Natural killer cell (primary cell): ENCODE measurements around the gene GVQW3. TPM values are rescaled to one million over a fixed set of nuclear protein-coding genes. Genes with fewer than 3 reads are reported as not detected.

Experiments used
- ATAC-seq, 3 donors: fragments of 150-1000 bp in 2 of 3; fragments of 200-7000 bp in 1 of 3; cut with Tn5 transposase; 1 replicate in 1 of 3; 2 replicates in 2 of 3; pipeline ENCODE4 v1.10.0; 2021; ENCODE audit warnings: mild to moderate bottlenecking in 2 of 3, moderate library complexity in 2 of 3
- DNase-seq, 2 donors: peaks; one replicate each; pipeline versions ENCODE4 v3.0.0 to v3.0.0-alpha.2; 2013 to 2021; ENCODE audit warnings: mixed read lengths in 1 of 2
- H3K27ac ChIP-seq: one replicate; pipeline ENCODE4 v1.5.1; 2013; ENCODE audit warnings: mild to moderate bottlenecking, low read length
- H3K27me3 ChIP-seq: one replicate; pipeline ENCODE4 v1.6.1; 2013; ENCODE audit warnings: low read length; ENCODE audit not compliant: control insufficient read depth, insufficient read depth
- H3K36me3 ChIP-seq: one replicate; pipeline ENCODE4 v1.6.1; 2013; ENCODE audit warnings: low read length; ENCODE audit not compliant: control insufficient read depth, insufficient read depth
- H3K4me1 ChIP-seq: one replicate; pipeline ENCODE4 v1.6.1; 2013; ENCODE audit warnings: low read length; ENCODE audit not compliant: control insufficient read depth, insufficient read depth
- H3K4me3 ChIP-seq: one replicate; pipeline ENCODE4 v1.5.1; 2013; ENCODE audit warnings: low read length
- H3K9me3 ChIP-seq: one replicate; pipeline ENCODE4 v1.6.1; 2013; ENCODE audit warnings: low read length; ENCODE audit not compliant: control insufficient read depth, insufficient read depth
- H3K27ac Mint-ChIP-seq, 2 donors: one replicate each; pipeline ENCODE4 v1.8.0; 2022; ENCODE audit warnings: mild to moderate bottlenecking in 2 of 2, mixed read lengths in 2 of 2, moderate library complexity in 1 of 2
- H3K27me3 Mint-ChIP-seq, 2 donors: one replicate each; pipeline ENCODE4 v1.8.0; 2022; ENCODE audit warnings: low read depth in 2 of 2, mixed read lengths in 2 of 2
- H3K36me3 Mint-ChIP-seq: one replicate; pipeline ENCODE4 v1.8.0; 2022; ENCODE audit warnings: mixed read lengths
- H3K4me1 Mint-ChIP-seq, 2 donors: one replicate each; pipeline ENCODE4 v1.8.0; 2022; ENCODE audit warnings: mixed read lengths in 2 of 2
- H3K4me3 Mint-ChIP-seq: one replicate; pipeline ENCODE4 v1.8.0; 2022; ENCODE audit warnings: mild to moderate bottlenecking, moderate library complexity, mixed read lengths
- H3K9me3 Mint-ChIP-seq, 2 donors: one replicate each; pipeline ENCODE4 v1.8.0; 2022; ENCODE audit warnings: mixed read lengths in 2 of 2
- CTCF ChIP-seq: fragments of 200-600 bp; IDR thresholded peaks from one replicate; pipeline ENCODE4 v1.8.0; 2022; ENCODE audit warnings: antibody characterized with exemption
- WGBS: methylation state at CpG from one replicate; pipeline ENCODE4 v1.1.7; 2013; ENCODE audit warnings: missing lambda C conversion rate; ENCODE audit not compliant: insufficient coverage; 5-methylcytosine and 5-hydroxymethylcytosine counted together
- intact Hi-C: fragments of 100-400 bp; cut with micrococcal nuclease; formaldehyde crosslinking; loops from one replicate; pipeline ENCODE4 v1.14.2; 2022
- total RNA-seq, 4 donors: library from RNA; stranded (reverse); fragments of 120-200 nt in 1 of 4; gene quantifications; one replicate each; pipeline versions ENCODE4 v1.2.3 to v1.2.4, GENCODE V29; 2013 to 2022

Gene GVQW3
- 1 to 10 TPM; 3.2 to 5.6 (median 4.0) TPM for total RNA-seq
- 4.8 TPM for total RNA-seq (2013)

- intact Hi-C loops, result loop anchor here (1.0 to 10.0 kb wide), 3 partner anchors 63 to 146 kb away; no protein-coding TSS in a partner anchor
- Histone ChIP-seq H3K36me3 (no peaks in the 10 kb centered on the region), H3K27me3 (no peaks in the 10 kb centered on the region), H3K4me3 (peak within 1 kb of the TSS; percentile 58), H3K9me3 (no peaks in the 10 kb centered on the region), H3K27ac (peak within 1 kb of the TSS; percentile 68), H3K4me1 (peaks cover 24% of the 10 kb centered on the region)
- Mint-ChIP-seq H3K27ac (peak within 1 kb of the TSS; percentile 91 to 93), H3K9me3 (no peaks in the 10 kb centered on the region), H3K4me3 (peak within 1 kb of the TSS; percentile 93), H3K36me3 (no peaks in the 10 kb centered on the region), H3K4me1 (peaks cover 34 to 64% of the 10 kb centered on the region in 2 donors), H3K27me3 (no peaks in the 10 kb centered on the region)
- ATAC-seq (peak; percentile 86 to 96 (median 87)), DNase-seq (peak; percentile 97 to 99)
- no peak for TF ChIP-seq CTCF
- WGBS, result under 1% methylated on average over 69 of the region's 69 CpGs
Measured at GRCh38 chr11:76380977-76381719, at the start of gene GVQW3, which contains the start of gene THAP12. Gene GVQW3, plus strand, starts transcription at chr11:76381323. Its CDS starts 506 bp downstream, at chr11:76381829. Gene THAP12, minus strand, starts transcription at chr11:76381132. Its CDS starts 296 bp downstream, at chr11:76380836.

DNA sequence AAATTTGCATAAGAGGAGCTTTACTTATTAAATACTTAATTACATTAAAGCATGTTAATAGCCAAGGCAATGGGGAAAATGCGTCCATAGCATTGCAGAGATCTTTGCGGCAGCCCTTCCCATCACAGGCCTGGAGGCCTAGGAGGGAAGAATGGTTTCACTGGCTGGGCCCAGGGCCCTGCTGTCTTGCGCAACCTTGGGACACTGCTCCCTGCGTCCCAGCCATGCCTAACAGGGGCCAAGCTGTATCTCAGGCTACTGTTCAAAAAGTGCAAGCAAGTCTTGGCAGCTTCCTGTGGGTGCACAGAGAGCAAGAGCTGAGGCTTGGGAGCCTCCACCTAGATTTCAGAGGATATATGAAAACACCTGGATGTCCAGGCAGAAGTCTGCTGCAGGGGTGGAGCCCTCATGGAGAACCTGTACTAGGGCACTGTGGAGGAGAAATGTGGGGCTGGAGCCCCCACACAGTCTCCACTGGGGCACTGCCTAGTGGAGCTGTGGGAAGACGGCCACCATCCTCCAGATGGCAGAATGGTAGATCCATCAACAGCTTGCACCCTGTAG lies 46.2 kb upstream of the GVQW3 start:
- no peaks in the 10 kb centered on the region for H3K27me3 ChIP-seq
- TF ChIP-seq CTCF, result no peak
- 97% methylated on average over 5 of the region's 5 CpGs for WGBS
- H3K9me3 ChIP-seq, result peaks cover 13% of the 10 kb centered on the region
- H3K4me3 Mint-ChIP-seq, result no peak overlapping the region
- ATAC-seq, result no peak
- H3K4me1 ChIP-seq, result no peaks in the 10 kb centered on the region
- no peaks in the 10 kb centered on the region for H3K9me3 Mint-ChIP-seq
- DNase-seq, result no peak
- intact Hi-C loops, result no loop called here
- H3K4me3 ChIP-seq, result no peak overlapping the region
- H3K27me3 Mint-ChIP-seq, result no peaks in the 10 kb centered on the region
- no peak overlapping the region for H3K27ac Mint-ChIP-seq
- no peaks in the 10 kb centered on the region for H3K36me3 ChIP-seq
- H3K4me1 Mint-ChIP-seq, result peaks cover 0 to 5% of the 10 kb centered on the region in 2 donors
- no peaks in the 10 kb centered on the region for H3K36me3 Mint-ChIP-seq
- no peak overlapping the region for H3K27ac ChIP-seq

GRCh38 chr11:76335842-76336241 lies 45.3 kb upstream of the GVQW3 start:
- H3K27me3 Mint-ChIP-seq, result no peaks in the 10 kb centered on the region
- intact Hi-C loops, result no loop called here
- H3K4me1 Mint-ChIP-seq, result peaks cover 0 to 5% of the 10 kb centered on the region in 2 donors
- no peak overlapping the region for H3K27ac Mint-ChIP-seq
- H3K36me3 Mint-ChIP-seq, result no peaks in the 10 kb centered on the region
- TF ChIP-seq CTCF, result no peak
- Histone ChIP-seq H3K4me3 (no peak overlapping the region), H3K27me3 (no peaks in the 10 kb centered on the region), H3K9me3 (peaks cover 13% of the 10 kb centered on the region), H3K27ac (no peak overlapping the region), H3K36me3 (no peaks in the 10 kb centered on the region), H3K4me1 (no peaks in the 10 kb centered on the region)
- ATAC-seq (peak in 2 of 3 donors; percentile 21 to 54), DNase-seq (no peak)
- no peaks in the 10 kb centered on the region for H3K9me3 Mint-ChIP-seq
- H3K4me3 Mint-ChIP-seq, result no peak overlapping the region
